DLD1 (cell line): ENCODE measurements around the gene NHERF2.

ENCODE experiments used
- in situ Hi-C: cut with HindIII; loops from 2 replicates; pipeline ENCODE4 v1.10.0; 2017; ENCODE audit warnings: low sequenced_read_pairs

NHERF2 gene

DNA sequence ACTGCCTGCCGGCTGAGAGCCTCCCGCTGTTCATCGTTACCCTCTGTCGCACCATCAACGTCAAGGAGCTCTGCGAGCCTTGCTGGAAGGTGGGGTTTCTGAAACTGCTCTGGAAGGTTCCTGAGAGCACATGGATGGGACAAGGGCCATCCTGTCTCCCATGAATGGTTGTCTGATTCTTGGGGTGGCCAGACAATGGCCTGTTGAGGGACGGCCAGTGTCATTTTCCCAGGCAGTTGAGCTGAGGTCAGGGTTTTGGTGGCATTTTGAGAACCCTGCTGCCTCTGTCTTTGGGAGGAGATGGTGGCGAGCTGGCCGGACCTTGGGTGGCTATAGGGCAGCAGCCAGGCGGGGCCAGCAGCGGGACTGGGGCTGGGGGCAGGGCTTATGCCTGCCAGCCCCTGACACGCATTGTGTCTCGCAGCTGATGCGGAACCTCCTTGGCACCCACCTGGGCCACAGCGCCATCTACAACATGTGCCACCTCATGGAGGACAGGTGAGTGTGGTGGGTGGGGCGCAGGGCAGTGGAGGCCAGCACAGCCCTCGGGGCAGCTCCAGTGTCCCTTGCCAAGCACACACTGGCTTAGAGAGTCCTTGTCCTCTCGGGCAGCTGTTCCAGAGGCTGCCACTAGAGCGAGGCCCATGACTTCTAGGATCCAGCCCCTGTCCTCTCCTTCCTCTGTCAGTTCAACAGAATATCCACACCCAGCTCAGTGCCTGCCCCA is 30.1 kb downstream of the NHERF2 start:
- in situ Hi-C loops, result no loop called here

DNA sequence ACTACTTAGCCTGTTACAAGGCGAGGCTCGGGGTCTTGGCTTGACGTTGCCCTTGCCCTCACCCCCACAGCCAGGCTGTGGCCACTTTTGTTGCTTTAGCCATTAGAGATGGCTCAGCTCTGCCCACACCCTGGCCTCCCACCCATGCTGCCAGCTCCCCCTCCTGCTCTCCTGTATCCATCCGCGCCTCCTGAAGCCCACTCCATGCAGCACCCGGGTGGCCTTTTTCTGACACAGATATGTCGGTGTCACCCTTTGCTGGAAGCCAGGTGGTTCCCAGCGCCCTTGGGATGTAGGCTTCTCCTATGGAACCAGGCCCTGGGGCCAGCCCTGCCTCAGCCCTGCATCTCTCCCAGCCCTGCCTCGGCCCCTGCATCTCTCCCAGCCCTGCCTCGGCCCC is 30.7 kb downstream of the NHERF2 start:
- in situ Hi-C loops, result no loop called here

DNA sequence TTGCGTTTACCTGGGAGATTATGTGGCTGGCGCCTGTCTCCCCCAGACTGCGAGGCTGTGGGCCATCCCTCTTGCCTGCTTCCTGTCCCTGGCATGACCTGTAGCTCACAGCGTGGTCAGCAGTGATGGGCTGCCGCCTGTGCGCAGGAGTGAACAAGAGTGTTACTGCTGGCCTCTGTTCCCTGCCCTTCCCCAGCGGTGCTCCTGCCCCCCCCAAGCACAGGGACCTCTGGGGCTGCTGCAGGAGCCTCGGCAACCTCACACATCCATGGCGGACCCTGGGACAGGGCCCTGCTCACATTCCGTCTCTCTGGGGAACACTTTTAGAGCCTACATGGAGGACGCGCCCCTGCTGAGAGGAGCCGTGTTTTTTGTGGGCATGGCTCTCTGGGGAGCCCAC is 31.7 kb downstream of the NHERF2 start:
- in situ Hi-C loops, result no loop called here

DNA sequence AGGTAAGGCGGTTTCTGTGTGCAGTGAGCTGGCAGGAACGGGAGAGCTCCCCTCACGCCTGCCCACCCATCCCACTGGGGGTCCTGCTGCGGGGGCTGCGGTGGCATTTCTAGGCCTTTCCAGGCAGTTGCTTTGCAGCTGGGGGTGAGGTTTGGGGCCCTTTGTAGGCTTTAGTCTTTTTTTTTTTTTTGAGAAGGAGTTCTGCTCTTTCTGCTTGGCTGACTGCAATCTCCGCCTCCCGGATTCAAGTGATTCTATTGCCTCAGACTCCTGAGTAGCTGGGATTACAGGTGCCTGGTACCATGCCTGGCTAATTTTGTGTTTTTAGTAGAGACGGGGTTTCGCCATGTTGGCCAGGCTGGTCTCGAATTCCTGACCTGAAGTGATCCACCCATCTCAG is 32.2 kb downstream of the NHERF2 start:
- in situ Hi-C loops, result no loop called here

DNA sequence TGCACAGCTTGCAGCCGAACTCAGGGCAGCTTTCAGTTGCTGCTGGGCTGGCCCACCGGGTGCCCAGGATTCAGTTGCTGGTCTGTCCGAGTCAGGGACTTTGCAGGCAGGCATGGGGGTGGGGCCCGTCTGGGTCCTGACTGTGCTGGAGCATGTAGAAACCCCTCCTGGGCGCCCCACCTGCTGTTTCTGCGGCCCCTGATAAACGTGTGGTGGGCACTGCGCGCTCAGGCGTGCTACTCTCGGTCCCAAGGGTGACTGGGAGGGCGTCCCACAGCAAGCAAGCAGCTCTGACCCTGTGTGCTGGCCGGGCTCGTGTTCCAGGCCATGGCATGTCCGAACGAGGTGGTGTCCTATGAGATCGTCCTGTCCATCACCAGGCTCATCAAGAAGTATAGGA is 33.6 kb downstream of the NHERF2 start:
- in situ Hi-C loops, result no loop called here

DNA sequence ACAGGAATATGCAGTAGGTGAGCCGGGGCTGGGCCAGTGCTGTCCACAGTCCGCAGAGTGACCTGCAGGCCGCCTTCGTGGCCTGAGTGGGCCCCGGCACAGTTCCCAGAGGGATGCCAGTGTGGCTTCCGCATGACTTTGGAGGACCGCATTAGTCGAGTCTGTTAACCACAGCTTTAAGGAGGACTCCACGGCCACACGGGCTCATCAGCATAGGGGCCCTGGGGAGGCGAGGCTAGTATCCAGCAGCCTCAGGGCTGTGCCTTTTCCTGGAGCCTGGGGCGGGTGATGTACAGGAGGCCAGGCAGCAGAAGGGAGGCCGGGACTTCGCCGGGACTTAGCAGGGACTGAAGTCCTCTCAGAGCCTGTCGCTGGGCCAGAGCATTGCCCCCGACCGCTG is 34.3 kb downstream of the NHERF2 start:
- in situ Hi-C loops, result no loop called here

DNA sequence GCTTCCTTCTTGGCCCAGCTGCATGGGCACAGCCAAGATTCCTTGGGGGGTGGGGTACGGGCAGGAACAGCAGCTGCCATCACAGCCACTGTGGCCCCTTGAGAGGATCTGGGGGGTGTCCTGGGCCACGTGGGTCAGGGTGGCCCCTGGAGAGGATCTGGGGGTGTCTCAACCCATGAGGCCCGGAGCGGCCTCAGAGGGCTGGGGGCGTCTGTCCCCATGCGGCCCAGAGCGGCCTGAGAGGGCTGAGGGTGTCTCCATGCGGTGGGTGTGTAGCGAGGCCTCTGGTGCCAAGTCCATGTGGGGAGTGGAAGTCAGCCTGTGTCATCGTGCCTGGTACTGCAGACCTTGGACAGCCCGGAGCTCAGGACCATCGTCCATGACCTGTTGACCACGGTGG is 34.8 kb downstream of the NHERF2 start:
- in situ Hi-C loops, result no loop called here

DNA sequence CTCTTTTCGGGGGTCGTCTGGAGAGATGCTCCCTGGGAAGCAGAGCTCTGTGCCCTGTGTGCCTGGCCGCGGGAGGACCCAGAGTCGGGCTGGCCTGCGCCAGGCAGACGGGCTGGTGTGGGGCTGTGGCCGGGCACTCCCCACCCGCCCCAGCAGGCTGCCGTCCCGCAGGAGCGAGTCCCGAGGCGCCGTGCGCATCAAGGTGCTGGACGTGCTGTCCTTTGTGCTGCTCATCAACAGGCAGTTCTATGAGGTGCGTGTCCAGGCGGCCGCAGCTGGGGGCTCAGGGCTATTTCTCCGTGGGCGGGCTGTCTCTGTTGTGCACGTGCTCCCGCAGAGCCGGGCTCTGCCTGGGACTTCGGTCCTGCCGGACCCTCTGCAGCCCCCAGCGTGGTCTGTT is 36.1 kb downstream of the NHERF2 start:
- in situ Hi-C loops, result no loop called here

DNA sequence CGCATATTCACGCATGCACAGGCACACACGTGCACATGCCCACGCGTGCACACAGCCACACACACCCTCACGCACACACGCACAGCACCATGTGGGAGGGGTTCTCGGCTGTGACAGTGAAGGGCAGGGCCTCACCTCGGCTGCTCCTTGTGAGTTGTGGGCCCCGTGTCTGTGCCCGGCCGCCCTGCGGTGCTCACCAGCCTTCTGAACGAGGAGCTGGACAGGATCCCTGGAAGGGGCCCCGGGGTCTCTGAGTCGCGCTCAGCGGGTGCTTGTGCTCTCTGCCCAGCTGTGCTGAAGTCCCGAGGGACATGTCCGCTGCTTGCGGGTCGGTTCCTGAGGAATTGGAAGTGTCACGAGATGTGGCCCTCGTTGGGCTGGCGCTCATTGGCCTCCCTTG is 37.2 kb downstream of the NHERF2 start:
- in situ Hi-C loops, result no loop called here

DNA sequence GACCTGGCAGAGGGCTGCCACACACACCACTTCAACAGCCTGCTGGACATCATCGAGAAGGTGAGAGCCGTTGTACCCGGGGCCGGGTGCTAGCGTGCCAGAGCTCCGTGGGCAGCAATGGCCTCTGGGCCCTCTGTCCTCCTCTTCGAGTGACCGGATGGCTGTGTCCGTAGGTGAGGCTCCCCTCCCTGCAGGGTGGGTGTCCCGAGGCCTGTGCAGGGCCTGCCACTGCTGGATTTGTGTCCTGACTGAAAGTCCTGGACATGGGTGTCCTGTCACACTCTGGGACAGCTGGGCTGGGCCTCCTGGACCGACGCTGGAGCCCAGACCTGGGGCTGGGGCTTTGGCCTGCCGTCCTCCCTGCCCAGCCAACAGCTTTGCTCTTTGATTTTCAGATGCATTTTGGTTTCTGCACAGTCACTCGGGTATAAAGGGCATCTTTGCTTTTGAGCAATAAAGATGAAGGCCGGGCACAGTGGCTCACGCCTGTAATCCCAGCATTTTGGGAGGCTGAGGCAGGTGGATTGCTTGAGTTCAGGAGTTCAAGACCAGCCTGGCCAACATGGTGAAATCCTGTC is 37.8 kb downstream of the NHERF2 start:
- in situ Hi-C loops, result no loop called here

DNA sequence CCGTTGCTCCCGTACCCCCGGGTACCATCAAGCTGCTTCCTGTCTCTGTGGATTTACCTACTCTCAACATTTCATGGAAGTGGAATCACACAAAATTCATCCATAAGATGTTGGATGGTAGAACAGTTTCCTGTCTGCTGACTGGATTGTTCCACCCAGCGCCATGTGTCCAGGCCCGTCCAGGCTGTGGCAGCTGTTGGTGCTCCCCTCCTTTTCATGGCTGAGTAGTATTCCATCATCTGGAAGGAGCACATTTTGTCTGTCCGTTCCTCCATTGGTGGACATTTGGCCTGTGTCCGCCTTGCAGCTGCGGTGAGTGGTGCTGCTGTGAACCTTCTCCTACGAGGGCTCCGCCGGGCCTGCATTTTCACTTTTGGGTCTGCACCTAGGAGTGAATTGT is 39.4 kb downstream of the NHERF2 start:
- in situ Hi-C loops, result no loop called here

DNA sequence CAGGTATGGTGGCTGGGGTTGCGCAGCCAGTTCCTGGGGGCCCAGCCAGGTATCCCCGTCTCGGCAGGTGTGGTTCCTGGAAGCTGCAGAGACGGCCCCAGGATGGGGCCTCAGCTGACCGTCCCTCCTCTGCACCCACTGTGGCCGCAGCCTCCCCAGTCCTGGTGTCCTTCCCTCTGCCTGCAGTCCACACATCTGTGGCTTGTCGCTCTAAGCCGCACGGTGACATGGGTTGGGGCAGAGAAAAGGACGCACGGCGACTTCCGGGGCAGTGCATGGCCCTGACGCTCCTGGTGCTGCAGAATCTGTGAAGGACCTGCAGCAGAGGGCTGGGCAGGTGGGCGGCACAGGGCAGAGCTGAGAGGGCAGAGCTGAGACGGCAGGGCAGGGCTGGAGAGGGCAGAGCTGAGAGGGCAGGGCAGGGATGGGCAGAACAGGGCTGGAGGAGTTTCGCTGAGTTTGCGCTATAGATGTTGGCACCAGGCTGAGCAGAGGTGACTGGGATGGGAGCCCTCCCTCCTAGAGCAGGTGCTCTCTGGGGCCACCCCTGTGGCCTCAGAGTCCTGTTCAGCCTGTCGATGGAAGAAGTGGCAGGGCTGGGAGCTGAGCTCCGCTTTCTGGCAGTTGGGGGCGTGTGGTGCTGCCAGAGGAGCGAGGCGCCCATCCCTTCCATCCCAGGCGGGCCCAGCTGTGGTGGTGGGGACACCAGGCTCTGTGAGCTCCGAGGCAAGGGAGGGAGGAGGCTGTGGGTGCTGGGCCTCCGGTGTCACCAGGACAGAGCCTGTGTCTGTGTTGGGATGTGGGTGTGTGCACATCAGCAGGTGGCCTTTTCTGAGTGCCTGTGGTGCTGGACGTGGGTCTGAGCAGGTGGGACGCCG is 44.1 kb downstream of the NHERF2 start:
- in situ Hi-C loops, result no loop called here

DNA sequence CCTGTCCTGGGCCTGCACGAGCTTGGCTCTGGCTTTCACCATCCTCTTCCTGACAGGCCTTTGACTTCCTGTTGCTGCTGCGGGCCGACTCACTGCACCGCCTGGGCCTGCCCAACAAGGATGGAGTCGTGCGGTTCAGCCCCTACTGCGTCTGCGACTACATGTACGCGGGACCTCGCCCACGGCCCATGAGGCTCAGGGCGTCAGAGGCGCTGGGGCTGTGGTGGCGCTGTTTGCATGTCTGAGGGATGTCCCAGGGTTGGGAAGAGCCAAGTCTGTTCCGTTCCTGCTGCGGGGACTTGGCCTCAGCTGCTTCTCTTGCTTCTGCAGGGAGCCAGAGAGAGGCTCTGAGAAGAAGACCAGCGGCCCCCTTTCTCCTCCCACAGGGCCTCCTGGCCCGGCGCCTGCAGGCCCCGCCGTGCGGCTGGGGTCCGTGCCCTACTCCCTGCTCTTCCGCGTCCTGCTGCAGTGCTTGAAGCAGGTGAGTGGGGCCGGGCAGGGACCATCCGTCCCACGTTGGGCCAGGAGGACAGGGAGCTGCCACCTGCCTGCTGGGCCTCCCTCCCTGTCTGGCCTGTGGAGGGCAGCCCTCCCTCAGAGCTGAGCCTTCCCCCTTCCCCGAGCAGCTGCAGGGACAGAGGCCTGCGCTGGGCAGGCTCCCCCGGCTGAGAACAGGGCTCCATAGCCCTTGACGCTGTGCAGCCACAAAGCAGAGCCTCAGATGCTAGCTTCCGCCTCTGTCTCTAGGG is 44.9 kb downstream of the NHERF2 start:
- in situ Hi-C loops, result no loop called here

DNA sequence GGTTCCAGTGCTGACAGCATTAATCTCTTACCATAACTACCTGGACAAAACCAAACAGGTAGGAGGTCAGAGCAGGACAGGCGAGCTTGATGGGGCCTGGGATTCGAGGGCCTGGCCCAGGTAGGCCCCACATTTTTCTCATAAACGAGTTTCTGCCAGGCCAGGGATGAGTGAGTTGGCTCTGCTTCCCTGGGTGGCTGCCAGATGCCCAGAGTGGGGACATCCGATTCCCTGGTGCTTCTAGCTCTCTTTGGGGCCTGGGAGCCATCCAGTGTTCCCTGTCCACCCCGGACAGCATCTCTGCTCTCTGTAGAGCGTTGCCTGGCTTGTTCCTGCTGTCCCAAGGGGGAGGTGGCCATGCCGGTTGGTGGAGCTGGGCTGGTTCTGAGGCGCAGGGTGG is 46.2 kb downstream of the NHERF2 start:
- in situ Hi-C loops, result no loop called here

DNA sequence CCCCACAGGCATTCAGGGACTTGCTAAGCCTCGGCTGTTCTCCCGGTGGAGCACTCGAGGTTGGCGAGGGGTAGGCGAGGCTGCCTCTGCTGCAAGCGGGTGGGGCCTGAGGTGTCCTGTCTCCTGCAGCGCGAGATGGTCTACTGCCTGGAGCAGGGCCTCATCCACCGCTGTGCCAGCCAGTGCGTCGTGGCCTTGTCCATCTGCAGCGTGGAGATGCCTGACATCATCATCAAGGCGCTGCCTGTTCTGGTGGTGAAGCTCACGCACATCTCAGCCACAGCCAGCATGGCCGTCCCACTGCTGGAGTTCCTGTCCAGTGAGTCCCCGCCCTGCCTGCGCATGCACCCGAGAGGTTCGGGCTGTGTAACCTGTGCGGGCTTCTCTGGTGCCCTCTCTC is 47.4 kb downstream of the NHERF2 start:
- in situ Hi-C loops, result no loop called here

DNA sequence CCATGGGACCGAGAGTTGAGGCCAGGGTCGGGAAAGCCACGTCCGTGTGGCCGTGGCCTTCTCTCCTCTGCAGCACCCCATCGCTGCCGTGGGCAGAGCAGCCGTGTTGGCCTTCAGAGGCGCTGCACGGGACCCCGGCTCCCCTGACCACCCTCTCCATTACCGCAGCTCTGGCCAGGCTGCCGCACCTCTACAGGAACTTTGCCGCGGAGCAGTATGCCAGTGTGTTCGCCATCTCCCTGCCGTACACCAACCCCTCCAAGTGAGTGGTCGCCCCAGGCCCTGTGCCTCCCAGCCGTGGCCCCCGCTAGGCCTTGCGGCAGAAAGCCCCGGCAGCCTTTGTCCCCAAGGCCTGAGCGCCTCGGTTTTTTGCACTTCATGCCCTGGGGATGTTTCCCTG is 48.9 kb downstream of the NHERF2 start:
- in situ Hi-C loops, result no loop called here

DNA sequence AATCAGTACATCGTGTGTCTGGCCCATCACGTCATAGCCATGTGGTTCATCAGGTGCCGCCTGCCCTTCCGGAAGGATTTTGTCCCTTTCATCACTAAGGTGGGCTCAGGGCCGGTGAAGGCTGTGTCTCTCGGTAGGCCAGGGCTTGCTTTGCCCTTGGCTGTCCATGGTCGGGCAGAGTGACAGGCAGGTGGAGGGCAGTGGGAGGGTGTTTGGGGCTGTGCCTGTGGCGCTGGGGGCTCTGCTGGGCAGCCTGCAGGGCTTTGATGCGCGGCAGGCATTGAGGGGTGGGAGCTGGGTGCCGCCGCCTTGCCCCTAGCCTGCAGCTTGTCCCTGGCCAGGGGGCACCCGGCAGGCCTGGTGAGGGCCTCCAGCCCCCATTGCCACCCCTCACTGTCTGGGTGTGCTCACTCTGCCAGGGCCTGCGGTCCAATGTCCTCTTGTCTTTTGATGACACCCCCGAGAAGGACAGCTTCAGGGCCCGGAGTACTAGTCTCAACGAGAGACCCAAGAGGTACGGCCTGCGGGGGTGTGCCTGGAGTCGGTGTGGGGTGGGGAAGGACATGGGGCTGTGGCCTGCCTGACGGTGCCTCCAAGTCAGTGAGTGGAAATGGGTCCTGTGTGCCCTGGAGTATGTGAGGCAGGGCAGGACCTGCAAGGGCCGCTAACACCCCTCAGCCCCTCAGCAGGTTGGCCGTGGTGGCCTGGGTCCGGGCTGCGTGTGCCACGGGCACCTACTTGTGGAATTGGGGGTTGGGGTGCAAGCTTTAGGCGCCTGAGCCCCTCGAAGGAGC is 49.6 kb downstream of the NHERF2 start:
- in situ Hi-C loops, result no loop called here

DNA sequence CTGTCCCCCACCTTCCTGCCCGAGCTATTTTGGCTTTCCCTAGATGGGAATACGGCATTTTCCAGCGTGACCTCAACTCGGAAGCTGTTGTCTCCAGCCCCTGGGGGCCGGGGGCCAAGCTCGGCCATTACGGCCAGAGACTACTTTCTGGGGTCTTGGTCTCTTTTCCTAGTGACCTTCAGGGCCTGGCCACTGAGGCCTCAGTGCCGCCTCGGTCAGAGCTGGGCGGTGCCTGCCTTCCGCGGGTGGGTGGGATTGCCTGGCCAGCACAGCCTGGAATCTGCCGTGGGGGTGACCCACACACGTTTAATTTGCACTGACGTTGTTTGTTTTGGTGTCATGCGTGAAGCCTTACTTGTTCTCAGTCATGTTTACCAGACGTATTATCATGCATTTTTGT is 50.3 kb downstream of the NHERF2 start:
- in situ Hi-C loops, result no loop called here

DNA sequence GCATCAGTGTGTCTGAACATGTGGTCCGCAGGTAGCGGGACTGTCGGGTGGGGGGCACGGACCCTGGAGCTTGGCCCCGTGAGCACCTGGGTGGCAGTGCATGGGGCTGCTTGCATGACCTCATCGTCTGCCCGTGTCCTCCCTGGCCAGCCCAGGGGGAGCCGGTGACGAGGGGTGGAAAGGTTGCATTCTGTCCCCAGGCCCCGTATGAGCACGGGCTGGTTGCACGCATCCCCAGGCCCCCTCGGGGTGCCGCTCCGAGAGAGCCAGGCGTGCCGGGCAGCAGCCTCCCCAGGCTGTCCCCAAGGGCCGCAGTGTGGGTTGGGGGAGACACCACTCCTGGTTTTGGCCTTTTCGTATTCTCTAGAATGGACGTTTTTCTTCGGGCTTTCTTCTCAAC is 51.0 kb downstream of the NHERF2 start:
- in situ Hi-C loops, result no loop called here

DNA sequence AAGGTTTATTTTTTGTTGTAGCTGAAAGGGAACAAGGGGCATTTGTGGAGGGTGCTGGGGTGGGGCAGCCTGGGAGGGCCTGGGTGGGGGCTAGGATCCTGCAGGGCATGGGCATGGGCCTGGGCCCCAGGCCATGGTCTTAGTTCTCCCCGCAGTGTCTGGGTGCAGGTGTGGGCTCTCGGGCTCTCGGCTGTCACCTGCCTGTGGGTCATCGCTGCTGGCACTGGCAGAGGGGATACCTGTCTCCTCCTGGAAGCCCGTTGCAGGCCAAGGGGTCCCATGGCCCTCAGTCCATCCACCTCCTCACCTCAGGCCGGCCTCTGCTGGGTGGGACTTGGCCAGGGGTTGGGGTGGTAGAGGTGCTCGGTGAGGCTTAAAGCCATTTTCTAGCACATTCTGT is 51.4 kb downstream of the NHERF2 start:
- in situ Hi-C loops, result no loop called here

DNA sequence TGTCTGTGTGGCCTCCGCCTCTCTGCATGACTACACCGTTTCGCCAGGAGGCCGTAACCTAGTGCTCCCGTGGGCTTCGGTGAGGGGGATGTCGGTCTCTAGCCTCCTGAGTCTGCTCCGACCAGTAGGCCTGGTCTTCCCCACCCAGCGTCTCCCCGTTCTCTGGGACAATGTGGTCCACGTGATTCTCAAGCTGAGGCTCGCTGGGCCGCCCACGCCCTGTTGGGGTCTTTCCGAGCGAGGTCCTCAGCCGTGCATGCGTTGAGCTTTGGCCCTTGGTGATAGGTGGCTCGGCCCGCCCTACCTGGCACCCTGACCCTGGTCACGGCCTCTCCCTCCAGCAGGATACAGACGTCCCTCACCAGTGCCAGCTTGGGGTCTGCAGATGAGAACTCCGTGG is 52.0 kb downstream of the NHERF2 start:
- in situ Hi-C loops, result no loop called here
